GM18861 (cell line): ENCODE measurements around the gene SUN1.
"Not testable (repeated sequence)": the region's sequence is repeated elsewhere in the genome, so short reads cannot be mapped to it uniquely, and the experiment has no call there.

Source experiments
- ATAC-seq: cut with Tn5 transposase; IDR thresholded peaks from one replicate; pipeline ENCODE4 v1.9.1; 2021; ENCODE audit not compliant: unreplicated experiment

Gene SUN1, protein sequence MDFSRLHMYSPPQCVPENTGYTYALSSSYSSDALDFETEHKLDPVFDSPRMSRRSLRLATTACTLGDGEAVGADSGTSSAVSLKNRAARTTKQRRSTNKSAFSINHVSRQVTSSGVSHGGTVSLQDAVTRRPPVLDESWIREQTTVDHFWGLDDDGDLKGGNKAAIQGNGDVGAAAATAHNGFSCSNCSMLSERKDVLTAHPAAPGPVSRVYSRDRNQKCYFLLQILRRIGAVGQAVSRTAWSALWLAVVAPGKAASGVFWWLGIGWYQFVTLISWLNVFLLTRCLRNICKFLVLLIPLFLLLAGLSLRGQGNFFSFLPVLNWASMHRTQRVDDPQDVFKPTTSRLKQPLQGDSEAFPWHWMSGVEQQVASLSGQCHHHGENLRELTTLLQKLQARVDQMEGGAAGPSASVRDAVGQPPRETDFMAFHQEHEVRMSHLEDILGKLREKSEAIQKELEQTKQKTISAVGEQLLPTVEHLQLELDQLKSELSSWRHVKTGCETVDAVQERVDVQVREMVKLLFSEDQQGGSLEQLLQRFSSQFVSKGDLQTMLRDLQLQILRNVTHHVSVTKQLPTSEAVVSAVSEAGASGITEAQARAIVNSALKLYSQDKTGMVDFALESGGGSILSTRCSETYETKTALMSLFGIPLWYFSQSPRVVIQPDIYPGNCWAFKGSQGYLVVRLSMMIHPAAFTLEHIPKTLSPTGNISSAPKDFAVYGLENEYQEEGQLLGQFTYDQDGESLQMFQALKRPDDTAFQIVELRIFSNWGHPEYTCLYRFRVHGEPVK

DNA sequence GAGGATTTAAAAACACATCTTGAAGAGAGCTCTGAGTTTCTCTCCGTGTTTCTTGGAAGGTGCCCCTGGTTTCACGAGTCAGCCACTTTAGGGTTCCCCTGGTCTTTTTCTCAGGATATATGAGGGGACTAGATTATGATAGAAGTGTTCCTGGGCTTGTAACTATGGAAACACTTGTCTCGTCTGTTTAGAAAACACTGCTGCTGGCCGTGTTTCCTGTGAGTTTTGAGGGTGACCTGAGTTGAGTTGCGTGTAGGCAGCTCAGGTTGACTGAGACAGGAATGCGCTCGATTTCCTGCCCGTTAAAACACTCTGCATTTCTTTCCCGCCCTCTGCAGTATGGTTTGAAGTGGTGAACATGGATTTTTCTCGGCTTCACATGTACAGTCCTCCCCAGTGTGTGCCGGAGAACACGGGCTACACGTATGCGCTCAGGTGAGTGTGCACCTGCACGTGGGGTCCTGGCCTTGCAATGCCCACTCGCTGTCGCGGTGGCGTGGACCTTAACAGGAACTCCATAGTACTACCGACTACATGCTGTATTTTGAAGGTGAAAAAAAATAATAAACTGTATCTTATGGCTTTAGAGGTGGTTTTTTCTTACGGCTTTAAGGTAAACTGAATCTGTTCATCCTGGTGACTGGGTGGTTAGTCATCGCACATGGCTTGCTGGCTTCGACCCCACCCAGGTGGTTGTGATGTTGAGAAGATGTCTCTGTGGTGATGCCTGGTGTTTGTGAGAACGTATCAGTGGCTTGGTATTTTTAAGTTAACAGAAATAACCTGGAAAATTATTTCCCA, at the start of gene SUN1:
TSS of gene SUN1 (plus strand) at position 310 of the 801 bp plus-strand sequence. CDS start at position 359, 49 bp downstream.
- peak; percentile 33 for ATAC-seq

DNA sequence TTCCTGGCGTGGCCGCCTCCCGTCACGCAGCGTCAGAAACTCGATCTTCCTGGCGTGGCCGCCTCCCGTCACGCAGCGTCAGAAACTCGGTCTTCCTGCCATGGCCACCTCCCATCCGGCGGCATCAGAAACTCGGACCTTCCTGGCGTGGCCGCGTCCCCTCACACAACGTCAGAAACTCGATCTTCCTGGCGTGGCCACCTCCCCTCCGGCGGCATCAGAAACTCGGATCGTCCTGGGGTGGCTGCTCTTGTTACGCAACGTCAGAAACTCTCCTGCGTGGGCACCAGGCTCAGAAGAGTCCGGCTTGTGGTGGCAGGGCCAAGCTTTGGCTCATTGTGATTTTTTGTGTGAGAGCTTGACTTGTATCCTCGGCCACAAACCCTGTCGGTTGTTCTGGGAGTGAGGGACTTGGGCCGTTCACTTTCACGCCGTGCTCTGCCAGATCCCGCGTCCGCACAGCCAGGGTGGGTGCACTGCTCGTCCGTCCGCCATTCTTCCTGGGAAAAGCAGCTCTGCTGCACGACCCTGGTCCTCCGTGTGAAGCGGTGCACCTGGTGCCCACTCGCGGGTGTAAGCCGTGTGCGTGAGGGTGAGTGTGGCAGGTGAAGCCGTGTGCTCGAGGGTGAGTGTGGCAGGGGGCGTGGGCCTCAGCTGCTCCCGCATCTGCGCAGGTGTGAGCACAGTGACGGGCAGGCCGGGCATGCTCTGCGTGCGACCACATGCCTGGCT, 49.4 kb upstream of the SUN1 start:
- no peak for ATAC-seq

DNA sequence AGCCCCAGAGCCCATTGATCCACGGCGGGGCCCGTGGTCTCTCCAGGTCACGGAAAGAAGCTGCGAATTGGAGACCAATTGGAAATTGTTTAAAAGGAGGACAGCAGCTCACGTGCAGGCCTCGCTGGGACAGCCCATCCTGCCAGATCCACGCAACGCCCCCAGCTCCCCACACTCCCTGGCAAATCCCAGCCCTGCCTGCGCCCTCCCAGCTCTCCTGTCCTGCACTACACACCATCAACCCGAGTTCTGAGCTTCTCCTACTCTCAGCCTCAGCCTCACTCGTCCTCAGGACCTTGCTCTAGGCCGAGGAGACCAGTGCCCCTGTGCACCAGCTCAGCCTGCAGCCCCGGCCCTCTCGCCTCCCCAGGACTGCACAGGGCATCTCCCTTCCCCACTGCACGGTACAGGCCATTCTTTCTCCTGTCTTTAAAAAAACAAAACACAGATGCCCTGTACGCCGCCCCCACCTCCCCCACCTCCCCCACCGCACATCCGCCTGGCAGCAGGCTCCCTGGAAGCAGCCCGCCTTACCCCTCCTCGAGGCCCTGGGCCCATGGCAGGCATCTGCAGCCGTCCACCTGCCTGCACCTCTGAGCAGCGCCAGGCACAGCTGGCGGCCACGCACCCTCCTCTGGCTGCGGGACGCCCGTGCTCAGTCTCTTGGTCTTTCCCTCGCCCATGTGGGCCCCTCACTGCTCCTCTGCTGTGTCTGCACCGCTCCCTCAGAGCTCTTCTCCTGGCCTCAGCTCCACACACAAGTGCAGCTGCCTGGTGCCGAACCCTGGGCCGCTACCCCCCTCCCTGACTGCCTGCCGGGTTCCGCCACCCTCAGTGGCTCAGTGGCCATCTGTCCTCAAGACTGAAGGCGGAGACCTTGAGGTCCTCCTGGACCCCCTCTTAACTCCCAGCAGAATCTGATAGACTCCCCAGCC, 48.5 kb upstream of the SUN1 start:
- no peak for ATAC-seq

DNA sequence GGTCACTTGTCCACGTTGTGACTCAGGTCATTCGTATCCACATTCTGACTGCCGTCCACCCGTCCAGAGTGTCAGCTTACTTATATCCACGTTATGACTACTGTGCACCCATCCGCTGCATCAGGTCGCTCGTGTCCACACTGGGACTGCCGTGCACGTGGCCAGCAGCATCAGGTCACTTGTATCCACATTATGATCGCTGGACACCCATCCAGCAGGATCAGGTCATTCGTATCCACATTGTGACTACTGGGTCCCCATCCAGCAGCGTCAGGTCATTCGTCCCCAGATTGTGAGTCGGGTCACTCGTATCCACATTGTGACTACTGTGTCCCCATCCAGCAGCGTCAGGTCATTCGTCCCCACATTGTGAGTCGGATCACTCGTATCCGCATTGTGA, 47.3 kb upstream of the SUN1 start:
- ATAC-seq, result no peak

DNA sequence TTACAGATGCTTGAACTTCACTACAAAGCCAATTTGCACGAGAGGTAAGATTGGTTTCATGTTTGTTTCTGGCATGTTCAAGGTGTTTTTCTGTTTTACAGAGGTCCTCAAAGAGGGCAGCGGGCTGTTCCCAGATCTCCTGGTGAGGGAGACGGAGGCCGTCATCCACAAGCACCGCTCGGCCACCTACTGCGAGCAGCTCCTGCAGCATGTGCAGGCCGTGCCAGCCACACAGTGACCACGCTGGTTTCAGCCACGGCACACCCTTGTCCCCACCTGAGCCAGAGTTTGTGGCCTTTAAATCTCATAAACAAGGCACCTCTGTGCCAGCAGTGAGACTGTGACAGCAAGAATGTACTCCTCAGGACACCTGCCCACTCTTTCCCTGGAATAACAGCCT, 46.9 kb upstream of the SUN1 start:
- no peak for ATAC-seq

DNA sequence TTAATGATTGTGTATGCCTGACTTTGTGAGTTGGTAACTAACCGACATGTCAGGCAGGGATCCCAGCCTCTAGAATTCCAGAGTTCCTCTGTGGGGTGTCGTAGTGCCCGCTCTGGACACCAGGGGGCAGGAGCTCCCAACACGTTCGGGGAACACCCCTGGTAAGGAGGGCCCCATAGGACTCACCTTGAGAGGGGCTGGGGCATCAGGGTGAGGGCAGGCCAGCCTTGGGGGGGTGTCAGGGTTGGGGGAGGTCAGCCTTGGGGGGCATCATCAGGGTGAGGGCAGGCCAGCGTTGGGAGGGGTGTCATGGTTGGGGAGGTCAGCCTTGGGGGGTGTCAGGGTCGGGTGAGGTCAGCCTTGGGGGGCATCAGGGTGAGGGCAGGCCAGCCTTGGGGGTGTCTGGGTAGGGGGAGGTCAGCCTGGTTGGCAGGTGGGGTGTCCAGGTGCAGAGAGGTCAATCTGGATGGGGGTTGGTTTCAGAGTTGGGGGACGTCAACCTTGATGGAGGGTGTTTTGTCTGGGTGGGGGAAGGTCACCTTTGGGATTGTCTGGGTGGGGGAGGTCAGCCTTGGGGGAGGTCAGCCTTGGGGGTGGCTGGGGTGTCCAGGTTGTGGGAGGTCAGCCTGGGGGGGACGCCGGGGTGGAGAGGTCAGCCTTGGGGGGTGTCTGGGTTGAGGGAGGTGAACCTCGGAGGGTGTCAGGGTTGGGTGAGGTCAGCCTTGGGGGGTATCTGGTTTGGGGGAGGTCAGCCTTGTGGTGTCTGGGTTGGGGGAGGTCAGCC, 45.6 kb upstream of the SUN1 start:
- no peak for ATAC-seq

DNA sequence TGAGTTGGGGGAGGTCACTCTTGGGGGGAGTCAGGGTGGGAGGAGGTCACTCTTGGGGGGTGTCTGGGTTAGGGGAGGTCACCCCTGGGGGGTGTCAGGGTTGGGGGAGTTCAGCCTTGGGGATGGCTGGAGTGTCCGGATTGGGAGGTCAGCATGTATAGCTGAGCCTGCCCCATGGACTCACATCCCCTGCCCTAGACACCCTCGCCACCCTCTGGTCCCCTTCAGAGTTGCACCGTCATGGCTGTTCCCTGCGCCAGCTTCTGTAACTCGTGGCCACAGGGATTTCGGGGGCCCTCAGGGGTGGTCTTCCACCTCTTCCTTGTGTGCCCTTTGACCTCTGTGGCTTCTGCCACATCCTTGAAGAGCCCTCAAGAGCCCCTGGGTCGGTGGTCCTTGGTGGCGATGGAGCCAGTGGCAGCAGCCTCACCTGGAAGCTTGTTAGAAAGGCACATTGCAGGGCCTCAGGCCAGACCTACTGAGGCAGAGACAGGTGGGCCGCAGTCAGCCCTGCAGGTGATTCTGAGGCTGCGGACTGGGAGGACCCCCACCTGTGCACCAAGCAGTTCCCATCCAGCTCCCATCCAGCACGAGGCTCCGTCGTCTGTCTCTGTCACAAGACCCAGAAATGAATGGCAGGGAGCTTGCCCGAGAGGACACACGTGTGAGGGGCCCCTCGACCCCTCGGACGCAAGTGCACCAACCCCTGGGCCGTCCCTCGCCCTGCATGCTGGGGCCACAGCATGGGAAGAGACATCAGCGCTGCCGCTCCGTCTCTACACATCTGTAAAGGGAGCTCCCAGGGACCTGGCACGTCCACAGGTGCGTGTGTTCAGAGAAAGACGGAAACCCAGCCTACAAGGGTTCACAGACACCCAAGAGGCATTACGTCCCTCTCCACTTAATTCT, 44.7 kb upstream of the SUN1 start:
- no peak for ATAC-seq

DNA sequence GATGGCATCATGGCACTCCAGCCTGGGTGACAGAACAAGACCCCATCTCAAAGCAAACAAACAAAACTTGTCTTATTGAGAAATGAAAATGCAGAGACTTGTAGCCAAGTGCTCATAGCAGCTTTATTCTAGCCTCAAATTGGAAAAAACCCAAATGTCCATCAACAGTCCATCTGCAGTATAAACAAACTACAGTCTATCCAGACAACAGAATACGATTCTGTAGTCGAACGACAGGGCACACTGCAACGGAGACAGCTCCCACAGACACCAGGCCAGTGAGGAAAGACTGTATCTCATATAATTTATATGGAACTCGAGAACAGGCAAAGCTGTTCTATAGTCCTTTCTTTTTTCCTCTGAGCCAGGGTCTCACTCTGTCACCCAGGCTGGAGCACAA, 40.8 kb upstream of the SUN1 start:
- no peak for ATAC-seq

DNA sequence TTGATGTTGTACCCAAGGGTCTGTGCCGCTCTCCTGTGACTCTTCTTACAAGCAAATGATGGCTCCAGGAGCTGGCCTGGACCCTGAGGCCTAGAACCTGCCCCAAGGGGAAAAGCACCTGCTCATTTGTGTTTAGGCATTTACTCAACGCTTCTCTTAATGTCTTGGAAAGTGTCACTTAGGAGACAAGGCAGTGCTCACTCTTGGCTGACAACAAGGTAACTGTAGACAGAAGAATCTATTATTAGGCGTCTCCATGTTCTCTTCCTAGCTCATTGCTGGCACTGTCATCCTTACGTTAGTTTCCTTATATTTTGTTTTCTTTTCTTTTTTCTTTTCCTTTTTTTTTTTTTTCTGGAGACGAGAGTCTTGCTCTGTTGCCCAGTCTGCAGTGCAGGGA, 38.1 kb upstream of the SUN1 start:
- no peak for ATAC-seq

DNA sequence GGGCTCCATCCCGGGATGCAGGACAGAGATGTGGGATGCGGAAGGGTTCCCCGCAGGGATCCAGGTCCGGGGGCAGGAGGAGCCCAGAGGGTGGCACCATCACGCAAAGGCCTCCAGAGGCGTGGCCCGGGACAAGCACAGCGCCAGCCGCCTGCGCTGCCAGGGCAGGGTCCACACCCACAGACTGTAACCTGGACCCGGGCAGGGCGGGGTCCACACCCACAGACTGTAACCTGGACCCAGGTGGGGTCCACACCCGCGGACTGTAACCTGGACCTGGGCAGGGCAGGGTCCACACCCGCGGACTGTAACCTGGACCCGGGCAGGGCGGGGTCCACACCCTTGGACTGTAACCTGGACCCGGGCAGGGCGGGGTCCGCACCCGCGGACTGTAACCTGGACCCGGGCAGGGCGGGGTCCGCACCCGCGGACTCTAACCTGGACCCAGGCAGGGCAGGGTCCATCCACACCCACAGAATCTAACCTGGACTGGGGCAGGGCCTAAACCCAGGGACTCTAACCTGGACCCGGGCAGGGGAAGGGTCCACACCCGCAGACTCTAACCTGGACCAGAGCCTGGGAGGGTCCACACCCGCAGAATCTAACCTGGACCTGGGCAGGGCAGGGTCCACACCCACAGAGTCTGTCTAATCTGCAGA, 37.5 kb upstream of the SUN1 start:
- ATAC-seq, result no peak

DNA sequence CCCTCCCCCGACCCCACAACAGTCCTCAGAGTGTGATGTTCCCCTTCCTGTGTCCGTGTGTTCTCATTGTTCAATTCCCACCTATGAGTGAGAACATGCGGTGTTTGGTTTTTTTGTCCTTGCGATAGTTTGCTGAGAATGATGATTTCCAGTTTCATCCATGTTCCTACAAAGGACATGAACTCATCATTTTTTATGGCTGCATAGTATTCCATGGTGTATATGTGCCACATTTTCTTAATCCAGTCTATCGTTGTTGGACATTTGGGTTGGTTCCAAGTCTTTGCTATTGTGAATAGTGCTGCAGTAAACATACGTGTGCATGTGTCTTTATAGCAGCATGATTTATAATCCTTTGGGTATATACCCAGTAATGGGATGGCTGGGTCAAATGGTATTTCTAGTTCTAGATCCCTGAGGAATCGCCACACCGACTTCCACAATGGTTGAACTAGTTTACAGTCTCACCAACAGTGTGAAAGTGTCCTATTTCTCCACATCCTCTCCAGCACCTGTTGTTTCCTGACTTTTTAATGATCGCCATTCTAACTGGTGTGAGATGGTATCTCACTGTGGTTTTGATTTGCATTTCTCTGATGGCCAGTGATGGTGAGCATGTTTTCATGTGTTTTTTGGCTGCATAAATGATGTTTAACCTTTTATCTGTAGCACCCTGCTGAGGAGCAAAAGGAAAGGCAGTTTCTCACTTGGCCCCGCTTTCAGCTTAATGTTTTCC, 35.7 kb upstream of the SUN1 start:
- ATAC-seq, result not testable (repeated sequence)

DNA sequence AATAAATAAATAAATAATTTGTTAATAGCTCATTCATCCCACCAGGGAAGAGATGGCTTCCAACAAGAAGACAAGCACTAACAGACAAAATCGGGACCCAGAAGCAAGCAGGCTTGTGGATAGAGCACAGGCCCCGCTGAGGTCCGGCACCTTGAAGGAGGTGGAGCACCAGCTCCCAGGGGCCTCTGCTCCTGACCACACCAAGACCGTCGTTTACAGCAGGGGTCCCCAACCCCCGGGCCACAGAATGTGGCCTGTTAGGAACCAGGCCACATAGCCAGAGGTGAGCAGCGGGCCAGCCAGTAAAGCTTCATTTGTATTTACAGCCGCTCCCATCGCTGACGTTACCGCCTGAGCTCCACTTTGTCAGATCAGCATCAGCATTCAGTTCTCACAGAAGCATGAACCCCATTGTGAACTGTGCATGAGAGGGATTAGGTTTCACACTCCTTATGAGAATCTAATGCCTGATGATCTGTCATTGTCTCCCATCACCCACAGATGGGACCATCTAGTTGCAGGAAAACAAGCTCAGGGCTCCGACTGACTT, 33.3 kb upstream of the SUN1 start:
- ATAC-seq, result no peak

DNA sequence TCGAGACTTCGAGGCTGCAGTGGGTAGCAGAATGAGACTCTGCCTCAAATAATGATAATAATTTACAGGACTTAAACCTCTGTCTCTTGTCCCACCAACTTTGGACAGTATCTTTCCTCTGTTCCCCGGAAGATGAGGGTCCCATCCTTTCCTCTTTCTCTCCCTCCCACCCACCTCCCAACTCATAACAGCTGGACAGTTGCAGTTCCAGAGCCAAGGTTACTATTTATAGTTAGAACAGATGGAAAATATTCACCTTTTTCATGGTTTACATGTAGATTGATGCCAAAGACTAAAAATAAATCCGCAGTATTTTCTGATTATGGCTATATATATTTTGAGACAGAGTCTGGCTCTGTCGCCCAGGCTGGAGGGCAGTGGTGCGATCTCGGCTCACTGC, 31.6 kb upstream of the SUN1 start:
- no peak for ATAC-seq

DNA sequence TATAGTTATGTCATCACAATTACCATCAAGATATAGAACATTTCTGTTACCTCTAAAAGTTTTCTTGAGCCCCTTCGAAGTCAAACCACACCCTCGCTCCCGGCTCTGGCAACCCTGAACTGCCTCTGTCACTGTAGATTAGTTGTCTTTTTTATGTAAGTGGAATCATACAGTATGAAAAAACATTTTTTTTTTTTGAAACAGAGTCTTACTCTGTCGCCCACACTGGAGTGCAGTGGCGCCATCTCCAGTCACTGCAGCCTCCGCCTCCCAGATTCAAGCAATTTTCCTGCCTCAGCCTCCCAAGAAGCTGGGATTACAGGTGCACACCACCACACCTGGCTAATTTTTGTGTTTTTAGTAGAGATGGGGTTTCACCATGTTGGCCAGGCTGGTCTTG, 30.9 kb upstream of the SUN1 start:
- ATAC-seq, result not testable (repeated sequence)

DNA sequence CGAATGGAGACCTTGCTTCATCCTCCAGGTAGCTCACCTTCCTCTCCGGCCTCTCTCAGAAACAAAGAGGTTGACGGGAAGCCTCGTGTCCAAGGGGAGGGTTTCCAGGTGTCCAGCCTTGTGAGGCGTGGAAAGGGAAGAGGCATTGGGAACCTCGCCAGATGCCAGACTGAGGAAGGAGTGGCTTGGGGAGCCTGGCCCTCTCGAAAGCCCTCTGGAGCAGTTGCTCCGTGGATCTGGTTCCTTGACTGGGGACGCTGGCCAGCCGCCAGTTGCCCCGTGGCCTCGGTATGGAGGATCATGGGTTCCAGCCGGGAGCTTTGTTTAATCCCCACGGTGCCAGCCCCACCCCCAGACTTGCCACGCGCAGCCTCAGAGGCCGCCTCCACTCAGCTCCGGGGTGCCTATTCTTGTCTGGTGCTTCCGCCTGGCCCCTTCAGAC, 30.3 kb upstream of the SUN1 start:
- ATAC-seq, result no peak

DNA sequence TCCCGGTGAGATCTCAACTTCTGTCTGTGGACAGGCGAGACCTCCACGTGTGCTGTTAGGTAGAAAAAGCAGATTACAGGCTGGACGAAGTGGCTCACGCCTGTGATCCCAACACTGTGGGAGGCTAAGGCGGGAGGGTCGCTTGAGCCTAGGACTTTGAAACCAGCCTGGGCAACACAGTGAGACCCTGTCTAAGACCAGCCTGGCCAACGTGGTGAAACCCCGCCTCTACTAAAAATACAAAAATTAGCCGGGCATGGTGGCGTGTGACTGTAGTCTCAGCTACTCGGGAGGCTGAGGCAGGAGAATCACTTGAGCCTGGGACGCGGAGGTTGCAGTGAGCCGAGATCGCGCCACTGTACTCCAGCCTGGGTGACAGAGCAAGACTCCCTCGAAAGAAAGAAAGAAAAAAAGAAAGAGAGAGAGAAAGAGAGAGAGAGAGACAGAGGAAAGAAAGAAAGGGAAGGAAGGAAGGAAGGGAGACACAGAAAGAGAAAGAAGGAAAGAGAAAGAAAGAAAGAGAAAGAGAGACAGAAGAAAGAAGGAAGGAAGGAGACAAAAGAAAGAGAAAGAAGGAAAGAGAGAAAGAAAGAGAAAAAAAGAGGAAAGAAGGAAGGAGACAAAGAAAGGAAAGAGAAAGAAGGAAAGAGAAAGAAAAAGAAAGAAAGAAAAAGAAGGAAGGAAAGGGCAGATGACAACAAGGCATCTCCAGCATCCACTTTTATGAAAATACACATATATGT, 29.6 kb upstream of the SUN1 start:
- ATAC-seq, result no peak
